ENCODE measurements around the gene TRA2B. TPM values are rescaled to one million over a fixed set of nuclear protein-coding genes. Genes with fewer than 3 reads are reported as not detected.

Gene TRA2B
- polyA plus RNA-seq (2012; ENCODE audit: missing spikeins), result 166 TPM

- FAIRE-seq, result peak; percentile 98
- TF ChIP-seq POLR2AphosphoS5 (IDR thresholded peaks at IDR 0.05; ENCODE audit: low read depth, low read length) (peak; percentile 99), TAF1 (IDR thresholded peaks at IDR 0.05; ENCODE audit: borderline replicate concordance, low read depth, low read length) (peak; percentile 99), POLR2A (IDR thresholded peaks at IDR 0.05; ENCODE audit: low read depth, low read length) (peak; percentile 99)
These were observed at the start of gene TRA2B for GRCh38 chr3:185937689-185938374. TSS of gene TRA2B (minus strand) at chr3:185938014. CDS start at chr3:185937860, 154 bp downstream.

GRCh38 chr3:185986198-185986777, 48.5 kb upstream of the TRA2B start:
- no peak for FAIRE-seq
- no peak for TF ChIP-seq POLR2AphosphoS5 (IDR thresholded peaks at IDR 0.05; ENCODE audit: low read depth, low read length)
- TF ChIP-seq TAF1 (IDR thresholded peaks at IDR 0.05; ENCODE audit: borderline replicate concordance, low read depth, low read length), result no peak
- no peak for TF ChIP-seq POLR2A (IDR thresholded peaks at IDR 0.05; ENCODE audit: low read depth, low read length)
- DNase-seq (ENCODE audit: insufficient read length), result no peak

More at GRCh38 chr3:185937689-185938374, at the start of gene TRA2B:
- DNase-seq (ENCODE audit: insufficient read length), result peak; percentile 87

- no peak for TF ChIP-seq TAF1 (IDR thresholded peaks at IDR 0.05; ENCODE audit: borderline replicate concordance, low read depth, low read length)
- no peak for TF ChIP-seq POLR2A (IDR thresholded peaks at IDR 0.05; ENCODE audit: low read depth, low read length)
- no peak for TF ChIP-seq POLR2AphosphoS5 (IDR thresholded peaks at IDR 0.05; ENCODE audit: low read depth, low read length)
- no peak for FAIRE-seq
- no peak for DNase-seq (ENCODE audit: insufficient read length)
These were observed 46.4 kb upstream of the TRA2B start for GRCh38 chr3:185984203-185984602.

- FAIRE-seq (peak; percentile 84), DNase-seq (ENCODE audit: insufficient read length) (peak; percentile 42)
- TF ChIP-seq TAF1 (IDR thresholded peaks at IDR 0.05; ENCODE audit: borderline replicate concordance, low read depth, low read length) (no peak), POLR2AphosphoS5 (IDR thresholded peaks at IDR 0.05; ENCODE audit: low read depth, low read length) (no peak), POLR2A (IDR thresholded peaks at IDR 0.05; ENCODE audit: low read depth, low read length) (no peak)
These were observed 45.8 kb upstream of the TRA2B start for GRCh38 chr3:185983495-185984141.

- TF ChIP-seq POLR2A (IDR thresholded peaks at IDR 0.05; ENCODE audit: low read depth, low read length) (no peak), TAF1 (IDR thresholded peaks at IDR 0.05; ENCODE audit: borderline replicate concordance, low read depth, low read length) (no peak), POLR2AphosphoS5 (IDR thresholded peaks at IDR 0.05; ENCODE audit: low read depth, low read length) (no peak)
- DNase-seq (ENCODE audit: insufficient read length), result no peak
- no peak for FAIRE-seq
These were observed 44.8 kb upstream of the TRA2B start for GRCh38 chr3:185982632-185983031.

GRCh38 chr3:185981621-185982020, 43.8 kb upstream of the TRA2B start:
- FAIRE-seq (no peak), DNase-seq (ENCODE audit: insufficient read length) (no peak)
- TF ChIP-seq POLR2A (IDR thresholded peaks at IDR 0.05; ENCODE audit: low read depth, low read length) (no peak), TAF1 (IDR thresholded peaks at IDR 0.05; ENCODE audit: borderline replicate concordance, low read depth, low read length) (no peak), POLR2AphosphoS5 (IDR thresholded peaks at IDR 0.05; ENCODE audit: low read depth, low read length) (no peak)

- no peak for FAIRE-seq
These were observed 41.9 kb upstream of the TRA2B start for GRCh38 chr3:185979721-185980121.

GRCh38 chr3:185978516-185978915, 40.7 kb upstream of the TRA2B start:
- DNase-seq (ENCODE audit: insufficient read length), result no peak
- no peak for TF ChIP-seq POLR2A (IDR thresholded peaks at IDR 0.05; ENCODE audit: low read depth, low read length)
- TF ChIP-seq TAF1 (IDR thresholded peaks at IDR 0.05; ENCODE audit: borderline replicate concordance, low read depth, low read length), result no peak
- FAIRE-seq, result no peak

More at GRCh38 chr3:185979721-185980121, 41.9 kb upstream of the TRA2B start:
- DNase-seq (ENCODE audit: insufficient read length), result no peak
- TF ChIP-seq TAF1 (IDR thresholded peaks at IDR 0.05; ENCODE audit: borderline replicate concordance, low read depth, low read length) (no peak), POLR2A (IDR thresholded peaks at IDR 0.05; ENCODE audit: low read depth, low read length) (no peak), POLR2AphosphoS5 (IDR thresholded peaks at IDR 0.05; ENCODE audit: low read depth, low read length) (no peak)

- TF ChIP-seq TAF1 (IDR thresholded peaks at IDR 0.05; ENCODE audit: borderline replicate concordance, low read depth, low read length) (no peak), POLR2AphosphoS5 (IDR thresholded peaks at IDR 0.05; ENCODE audit: low read depth, low read length) (no peak)
- no peak for DNase-seq (ENCODE audit: insufficient read length)
- no peak for FAIRE-seq
These were observed 39.8 kb upstream of the TRA2B start for GRCh38 chr3:185977679-185978040.

GRCh38 chr3:185976977-185977678, 39.3 kb upstream of the TRA2B start:
- FAIRE-seq, result peak; percentile 95
- TF ChIP-seq TAF1 (IDR thresholded peaks at IDR 0.05; ENCODE audit: borderline replicate concordance, low read depth, low read length), result no peak
- no peak for TF ChIP-seq POLR2AphosphoS5 (IDR thresholded peaks at IDR 0.05; ENCODE audit: low read depth, low read length)
- no peak for TF ChIP-seq POLR2A (IDR thresholded peaks at IDR 0.05; ENCODE audit: low read depth, low read length)
- peak; percentile 39 for DNase-seq (ENCODE audit: insufficient read length)

- FAIRE-seq (no peak), DNase-seq (ENCODE audit: insufficient read length) (no peak)
- TF ChIP-seq POLR2AphosphoS5 (IDR thresholded peaks at IDR 0.05; ENCODE audit: low read depth, low read length), result no peak
- no peak for TF ChIP-seq TAF1 (IDR thresholded peaks at IDR 0.05; ENCODE audit: borderline replicate concordance, low read depth, low read length)
These were observed 38.3 kb upstream of the TRA2B start for GRCh38 chr3:185976100-185976499.
